WTC11 (cell line): Measurements from ENCODE around the gene CAPN2. TPM values are rescaled to one million over a fixed set of nuclear protein-coding genes. Genes with fewer than 3 reads are reported as not detected.
A peak's percentile ranks its signal among the peaks of the same experiment; 100 is the strongest.

Experiments used
- ATAC-seq: fragments of 200-7000 bp; cut with Tn5 transposase; 2 replicates; pipeline ENCODE4 v1.10.0; 2021; ENCODE audit warnings: mild to moderate bottlenecking, moderate library complexity
- CTCF ChIA-PET: fragments of 300-600 bp; sonication (Branson Sonifier 250); formaldehyde crosslinking; loops from one replicate; lab custom pipeline; 2021; ENCODE audit warnings: antibody characterized with exemption; lab: Charles Lee
- POLR2A ChIA-PET: fragments of 350-600 bp; sonication (Branson Sonifier 250); formaldehyde crosslinking; loops from one replicate; lab custom pipeline; 2021; ENCODE audit warnings: antibody characterized with exemption; lab: Charles Lee
- DNase-seq: peaks from one replicate; pipeline ENCODE4 v3.0.0; 2021; ENCODE audit warnings: low spot score
- H3K27ac Mint-ChIP-seq: 2 replicates; pipeline ENCODE4 v1.8.0; 2021; ENCODE audit warnings: mixed read lengths
- H3K27me3 Mint-ChIP-seq: 2 replicates; pipeline ENCODE4 v1.8.0; 2021; ENCODE audit warnings: low read depth, mild to moderate bottlenecking, moderate library complexity, mixed read lengths
- H3K36me3 Mint-ChIP-seq: 2 replicates; pipeline ENCODE4 v1.8.0; 2021; ENCODE audit warnings: mixed read lengths
- H3K4me1 Mint-ChIP-seq: 2 replicates; pipeline ENCODE4 v1.8.0; 2022; ENCODE audit warnings: mixed read lengths
- H3K4me3 Mint-ChIP-seq: 2 replicates; pipeline ENCODE4 v1.8.0; 2021; ENCODE audit warnings: mild to moderate bottlenecking, moderate library complexity, mixed read lengths
- H3K9me3 Mint-ChIP-seq: 2 replicates; pipeline ENCODE4 v1.8.0; 2021; ENCODE audit warnings: mixed read lengths
- AR ChIP-seq: fragments of 250-450 bp; sonication (Bioruptor Pico); IDR thresholded peaks from 2 replicates; pipeline ENCODE4 v1.9.0; 2021; ENCODE audit warnings: mild to moderate bottlenecking
- ATF3 ChIP-seq: sonication (generic); formaldehyde crosslinking; conservative IDR thresholded peaks from 2 replicates; pipeline ENCODE4 v1.8.1; 2022; ENCODE audit warnings: mild to moderate bottlenecking, missing genetic modification reagents
- CREB1 ChIP-seq: sonication (generic); formaldehyde crosslinking; IDR thresholded peaks from 2 replicates; pipeline ENCODE4 v1.8.0; 2023; ENCODE audit warnings: mild to moderate bottlenecking, missing genetic modification reagents
- CREM ChIP-seq: sonication (generic); formaldehyde crosslinking; IDR thresholded peaks from 2 replicates; pipeline ENCODE4 v1.8.1; 2022; ENCODE audit warnings: mild to moderate bottlenecking, missing genetic modification reagents, moderate library complexity
- CTCF ChIP-seq: fragments of 200-600 bp; IDR thresholded peaks from 2 replicates; pipeline ENCODE4 v1.8.0; 2022; ENCODE audit warnings: antibody characterized with exemption
- EMX1 ChIP-seq: fragments of 250-450 bp; sonication (Bioruptor Pico); IDR thresholded peaks from 2 replicates; pipeline ENCODE4 v1.8.0; 2021; ENCODE audit warnings: mild to moderate bottlenecking
- ETV6 ChIP-seq: sonication (generic); formaldehyde crosslinking; IDR thresholded peaks from 2 replicates; pipeline ENCODE4 v1.8.1; 2022; ENCODE audit warnings: mild to moderate bottlenecking, missing genetic modification reagents
- FOXK1 ChIP-seq: sonication (generic); formaldehyde crosslinking; IDR thresholded peaks from 2 replicates; pipeline ENCODE4 v1.8.0; 2022; ENCODE audit warnings: mild to moderate bottlenecking, moderate library complexity, missing genetic modification reagents
- FOXP1 ChIP-seq: sonication (generic); formaldehyde crosslinking; IDR thresholded peaks from 2 replicates; pipeline ENCODE4 v1.8.0; 2022; ENCODE audit warnings: missing genetic modification reagents, mild to moderate bottlenecking, moderate library complexity, borderline replicate concordance
- HMGA2 ChIP-seq: fragments of 250-450 bp; sonication (Bioruptor Pico); IDR thresholded peaks from 2 replicates; pipeline ENCODE4 v1.4.0; 2021; ENCODE audit warnings: mild to moderate bottlenecking, moderate library complexity
- HMGXB4 ChIP-seq: sonication (generic); formaldehyde crosslinking; IDR thresholded peaks from 2 replicates; pipeline ENCODE4 v1.8.1; 2023; ENCODE audit warnings: mild to moderate bottlenecking, moderate library complexity, missing genetic modification reagents
- NR1H2 ChIP-seq: sonication (generic); formaldehyde crosslinking; IDR thresholded peaks from 2 replicates; pipeline ENCODE4 v1.9.0; 2021; ENCODE audit warnings: mild to moderate bottlenecking, moderate library complexity, missing genetic modification reagents
- PRRX2 ChIP-seq: fragments of 250-450 bp; sonication (Bioruptor Pico); IDR thresholded peaks from 2 replicates; pipeline ENCODE4 v1.8.0; 2021; ENCODE audit warnings: mild to moderate bottlenecking
- SMAD4 ChIP-seq: sonication (generic); formaldehyde crosslinking; IDR thresholded peaks from 2 replicates; pipeline ENCODE4 v1.8.0; 2022; ENCODE audit warnings: mild to moderate bottlenecking, missing genetic modification reagents
- USF1 ChIP-seq: sonication (generic); formaldehyde crosslinking; IDR thresholded peaks from 2 replicates; pipeline ENCODE4 v1.8.0; 2022; ENCODE audit warnings: mild to moderate bottlenecking, missing genetic modification reagents
- ZBTB21 ChIP-seq: sonication (generic); formaldehyde crosslinking; IDR thresholded peaks from 2 replicates; pipeline ENCODE4 v1.8.1; 2023; ENCODE audit warnings: mild to moderate bottlenecking, missing genetic modification reagents, borderline replicate concordance
- ZMAT4 ChIP-seq: fragments of 250-450 bp; sonication (Bioruptor Pico); IDR thresholded peaks from 2 replicates; pipeline ENCODE4 v1.9.0; 2021; ENCODE audit warnings: mild to moderate bottlenecking
- ZNF232 ChIP-seq: sonication (generic); formaldehyde crosslinking; IDR thresholded peaks from 2 replicates; pipeline ENCODE4 v1.8.0; 2022; ENCODE audit warnings: mild to moderate bottlenecking, missing genetic modification reagents
- ZNF263 ChIP-seq: sonication (generic); formaldehyde crosslinking; IDR thresholded peaks from 2 replicates; pipeline ENCODE4 v1.8.1; 2022; ENCODE audit warnings: low read depth, mild to moderate bottlenecking, moderate library complexity, missing genetic modification reagents
- ZNF416 ChIP-seq: fragments of 250-450 bp; sonication (Bioruptor Pico); IDR thresholded peaks from 2 replicates; pipeline ENCODE4 v1.9.0; 2021; ENCODE audit warnings: mild to moderate bottlenecking, inconsistent platforms
- ZNF532 ChIP-seq: fragments of 250-450 bp; sonication (Bioruptor Pico); IDR thresholded peaks from 2 replicates; pipeline ENCODE4 v1.9.0; 2021; ENCODE audit warnings: mild to moderate bottlenecking, borderline replicate concordance
- total RNA-seq: library from RNA; stranded (reverse); gene quantifications from 3 replicates; pipeline ENCODE4 v1.2.3, GENCODE V29; 2021

The CAPN2 gene
- total RNA-seq, 1 experiment from 2014 or later, result 21.3 TPM

GRCh38 chr1:223788746-223789415 is 76.5 kb downstream of the CAPN2 start:
- H3K36me3 Mint-ChIP-seq, result peaks cover 44% of the 10 kb centered on the region
- ChIA-PET CTCF (no interaction called here), POLR2A (no interaction called here)
- H3K4me3 Mint-ChIP-seq, result no peak overlapping the region
- no peaks in the 10 kb centered on the region for H3K27me3 Mint-ChIP-seq
- H3K9me3 Mint-ChIP-seq, result no peaks in the 10 kb centered on the region
- ATAC-seq, result no peak
- H3K27ac Mint-ChIP-seq, result 0 out of 2 replicates have a peak overlapping the region, but pooled peaks have one; percentile 27
- TF ChIP-seq HMGXB4 (no peak), ZNF532 (CRISPR knock-in tag) (no peak), NR1H2 (CRISPR knock-in tag) (no peak), CREB1 (CRISPR knock-in tag) (no peak), PRRX2 (CRISPR knock-in tag) (no peak), FOXK1 (CRISPR knock-in tag) (no peak), HMGA2 (CRISPR knock-in tag) (no peak), CTCF (no peak)
- DNase-seq, result no peak
- H3K4me1 Mint-ChIP-seq, result no peaks in the 10 kb centered on the region

GRCh38 chr1:223792046-223792445 is 79.7 kb downstream of the CAPN2 start:
- Mint-ChIP-seq H3K4me1 (no peaks in the 10 kb centered on the region), H3K27me3 (no peaks in the 10 kb centered on the region), H3K9me3 (no peaks in the 10 kb centered on the region)
- CTCF ChIA-PET, result no interaction called here
- POLR2A ChIA-PET, result no interaction called here
- DNase-seq, result no peak
- TF ChIP-seq USF1 (CRISPR knock-in tag), result no peak
- no peak for TF ChIP-seq HMGA2 (CRISPR knock-in tag)
- no peak for TF ChIP-seq FOXP1 (CRISPR knock-in tag)
- no peak for TF ChIP-seq ZNF416
- TF ChIP-seq, all 79 proteins: peak for 0
- no peak overlapping the region for H3K4me3 Mint-ChIP-seq
- no peak overlapping the region for H3K27ac Mint-ChIP-seq
- H3K36me3 Mint-ChIP-seq, result peaks cover 51% of the 10 kb centered on the region
- no peak for ATAC-seq

GRCh38 chr1:223793716-223794115 is 81.4 kb downstream of the CAPN2 start:
- Mint-ChIP-seq H3K27me3 (no peaks in the 10 kb centered on the region), H3K36me3 (peaks cover 47% of the 10 kb centered on the region)
- CTCF ChIA-PET, result no interaction called here
- TF ChIP-seq ZMAT4 (CRISPR knock-in tag) (no peak), ZBTB21 (CRISPR knock-in tag) (no peak), ZNF232 (CRISPR knock-in tag) (no peak), CREB1 (CRISPR knock-in tag) (no peak), ETV6 (no peak), ZNF263 (no peak), SMAD4 (no peak), FOXP1 (CRISPR knock-in tag) (no peak), ATF3 (CRISPR knock-in tag) (no peak), EMX1 (no peak), CREM (CRISPR knock-in tag) (no peak), AR (CRISPR knock-in tag) (no peak)

More at GRCh38 chr1:223793716-223794115, 81.4 kb downstream of the CAPN2 start:
- ATAC-seq (no peak), DNase-seq (no peak)
- H3K4me1 Mint-ChIP-seq, result no peaks in the 10 kb centered on the region
- POLR2A ChIA-PET, result no interaction called here
- H3K9me3 Mint-ChIP-seq, result no peaks in the 10 kb centered on the region
- H3K27ac Mint-ChIP-seq, result no peak overlapping the region
- no peak overlapping the region for H3K4me3 Mint-ChIP-seq
